Erythroblast (primary cell): ENCODE measurements around the gene ATG12.
"Not testable (repeated sequence)": the region's sequence is repeated elsewhere in the genome, so short reads cannot be mapped to it uniquely, and the experiment has no call there.

Experiments used
- DNase-seq, 2 experiments: peaks; one replicate each; lab custom pipeline; 2025; lab: John Stamatoyannopoulos, UW
- GATA1 ChIP-seq: IDR thresholded peaks from 2 replicates; pipeline ENCODE4 v1.6.1; 2011; ENCODE audit warnings: low read depth, mild to moderate bottlenecking, control low read depth, low read length, moderate library complexity
- POLR2A ChIP-seq: IDR thresholded peaks from 2 replicates; pipeline ENCODE4 v1.6.1; 2011; ENCODE audit warnings: mild to moderate bottlenecking, low read length

Gene ATG12

DNA sequence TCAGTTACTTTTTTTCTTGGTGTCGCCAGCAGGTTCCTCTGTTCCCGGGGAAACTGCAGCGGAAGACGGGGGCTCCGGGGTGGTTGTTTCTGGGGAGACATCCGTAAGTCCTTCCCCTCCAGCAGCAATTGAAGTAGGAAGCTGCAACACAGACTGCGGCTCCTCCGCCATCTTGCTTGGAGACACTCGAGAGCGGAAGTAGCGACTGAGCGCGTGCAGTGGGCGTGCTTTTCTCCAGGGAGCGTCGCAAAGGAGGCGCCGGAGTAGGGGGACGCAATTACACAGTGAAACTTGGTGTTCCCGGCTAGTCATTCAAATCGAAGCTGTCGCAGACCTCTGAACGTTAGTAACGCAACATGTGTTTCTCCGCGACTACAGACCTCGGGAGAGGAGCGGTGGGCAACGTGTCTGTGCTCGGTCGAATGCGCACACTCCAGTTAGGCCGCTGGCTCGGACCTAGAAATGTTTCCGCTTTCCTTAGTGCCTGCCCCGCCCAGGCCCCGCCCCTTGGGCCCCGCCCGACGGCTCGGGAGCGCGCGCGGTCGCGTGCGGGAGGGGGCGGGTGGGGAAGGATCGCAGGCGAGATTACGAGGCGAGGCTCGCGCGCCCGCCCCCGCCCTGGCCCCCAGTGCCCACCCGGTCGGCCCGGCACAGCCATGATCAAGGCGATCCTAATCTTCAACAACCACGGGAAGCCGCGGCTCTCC is at the start of gene ATG12, which contains the start of gene AP3S1:
ATG12 (minus strand) TSS at position 184 of the 707 bp plus-strand sequence; CDS start at position 171, 13 bp downstream.
AP3S1 (plus strand) TSS at position 554 of the 707 bp plus-strand sequence; CDS start at position 657, 103 bp downstream.
- DNase-seq = peak; percentile 95 to 96
- TF ChIP-seq POLR2A (peak; percentile 97), GATA1 (no peak)

- DNase-seq = peak; percentile 2 to 6
- no peak for TF ChIP-seq GATA1
- TF ChIP-seq POLR2A = no peak
These were observed 46.7 kb upstream of the ATG12 start for GRCh38 chr5:115888027-115888426.

DNA sequence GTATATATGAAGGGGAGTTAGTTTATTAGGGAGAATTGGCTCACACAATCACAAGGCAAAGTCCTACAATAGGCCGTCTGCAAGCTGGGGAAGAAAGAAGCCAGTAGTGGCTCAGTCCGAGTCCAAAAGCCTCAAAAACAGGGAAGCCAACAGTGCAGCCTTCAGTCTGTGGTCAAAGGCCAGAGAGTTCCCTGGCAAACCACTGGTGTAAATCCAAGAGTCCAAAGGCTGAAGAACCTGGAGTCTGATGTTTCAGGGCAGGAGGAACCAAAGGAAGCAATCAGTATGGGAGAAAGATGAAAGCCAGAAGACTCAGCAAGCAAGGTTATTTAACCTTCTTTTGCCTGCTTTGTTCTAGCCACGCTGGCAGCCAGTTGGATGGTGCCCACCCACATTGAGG is 43.8 kb upstream of the ATG12 start:
- not testable (repeated sequence) for DNase-seq

DNA sequence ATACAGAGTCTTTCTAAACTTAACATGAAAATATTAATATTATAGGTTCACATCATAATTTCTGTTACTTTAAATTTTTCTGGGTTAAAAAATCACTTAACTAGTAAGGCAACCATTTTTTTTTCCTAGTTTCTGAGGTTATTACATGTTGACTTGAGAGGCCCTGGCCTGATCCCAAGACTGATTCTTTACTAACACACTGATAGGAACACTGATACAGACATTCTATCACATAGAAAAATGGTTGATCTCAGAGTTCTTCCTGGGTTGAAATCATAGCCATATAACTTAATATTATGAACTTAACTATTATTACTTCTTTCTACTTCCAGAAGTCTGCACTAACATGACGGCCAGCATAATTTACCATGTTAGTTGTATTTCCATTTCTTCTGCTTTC is 43.3 kb upstream of the ATG12 start:
- TF ChIP-seq POLR2A = no peak
- TF ChIP-seq GATA1 = no peak
- no peak for DNase-seq

- not testable (repeated sequence) for DNase-seq
These were observed 41.1 kb upstream of the ATG12 start for GRCh38 chr5:115882434-115882833.

GRCh38 chr5:115877342-115877741 is 36.0 kb upstream of the ATG12 start:
- not testable (repeated sequence) for DNase-seq

DNA sequence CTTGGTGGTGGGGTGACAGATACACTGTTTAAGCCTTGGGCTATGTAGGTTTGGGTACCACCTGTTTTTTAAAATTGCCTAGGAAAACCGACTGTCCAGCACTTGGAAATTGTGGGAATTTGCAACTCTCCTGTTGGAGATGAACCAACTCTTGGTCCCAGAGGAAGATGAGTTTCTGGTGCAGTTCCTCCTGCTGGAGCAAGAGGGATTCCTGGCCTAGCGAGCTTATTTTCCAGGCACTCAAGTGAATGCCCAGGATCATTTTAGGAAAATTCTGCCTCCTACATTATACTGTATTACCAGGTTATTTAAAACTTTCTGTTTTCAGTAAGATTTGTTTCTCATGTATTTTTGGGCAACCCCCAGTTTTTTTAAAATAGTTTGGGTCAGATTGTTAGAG is 34.1 kb upstream of the ATG12 start:
- no peak for DNase-seq
- no peak for TF ChIP-seq GATA1
- no peak for TF ChIP-seq POLR2A

- no peak for DNase-seq
- TF ChIP-seq GATA1 (no peak), POLR2A (no peak)
These were observed 32.0 kb upstream of the ATG12 start for GRCh38 chr5:115873392-115873791.

DNA sequence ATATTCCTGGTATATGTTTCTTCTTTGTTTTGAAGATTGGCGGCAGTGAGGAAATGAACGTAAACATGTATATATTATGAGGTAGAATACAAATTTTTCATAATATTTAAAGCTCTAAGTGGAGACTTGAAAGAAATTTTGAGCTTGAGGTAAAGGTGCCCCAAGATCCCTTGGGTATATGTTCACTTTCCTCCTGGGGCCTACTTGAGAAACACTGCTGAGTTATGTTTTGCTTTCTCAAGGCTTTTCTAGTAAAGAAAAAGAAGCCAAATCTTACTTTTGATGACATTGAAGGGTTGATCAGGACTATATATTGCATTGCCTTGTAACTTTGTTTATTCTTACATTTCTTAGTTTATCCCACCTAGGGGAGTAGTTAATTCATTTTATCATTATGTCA is 31.1 kb upstream of the ATG12 start:
- DNase-seq = no peak
- TF ChIP-seq POLR2A = no peak
- no peak for TF ChIP-seq GATA1

GRCh38 chr5:115869256-115869795 is 28.0 kb upstream of the ATG12 start:
- DNase-seq = peak in 1 of 2 experiments; percentile 13
- TF ChIP-seq GATA1 (no peak), POLR2A (no peak)

GRCh38 chr5:115859378-115859777 is 18.0 kb upstream of the ATG12 start:
- no peak for DNase-seq
- TF ChIP-seq GATA1 (no peak), POLR2A (no peak)

- TF ChIP-seq POLR2A (no peak), GATA1 (no peak)
- no peak for DNase-seq
These were observed 17.0 kb upstream of the ATG12 start for GRCh38 chr5:115858396-115858795.

- DNase-seq = no peak
- TF ChIP-seq GATA1 (no peak), POLR2A (no peak)
These were observed 16.4 kb upstream of the ATG12 start for GRCh38 chr5:115857626-115858349.

GRCh38 chr5:115857057-115857479 is 15.7 kb upstream of the ATG12 start:
- no peak for TF ChIP-seq POLR2A
- TF ChIP-seq GATA1 = no peak
- DNase-seq = no peak
